Activated CD4-positive, alpha-beta memory T cell treated with anti-CD3 and anti-CD28 coated beads, Interleukin-2, amount 10 ng/mL, durations not matched to agents 7 days and 5 days (primary cell): Measurements from ENCODE around the gene MUC5B. TPM values are rescaled to one million over a fixed set of nuclear protein-coding genes. Genes with fewer than 3 reads are reported as not detected.
"Not testable (repeated sequence)": the region's sequence is repeated elsewhere in the genome, so short reads cannot be mapped to it uniquely, and the experiment has no call there.

ENCODE experiments used
- CTCF ChIA-PET: fragments of 350-600 bp; sonication (Branson Sonifier 250); formaldehyde crosslinking; loops from one replicate; lab custom pipeline; 2021; ENCODE audit warnings: antibody characterized with exemption, inconsistent platforms; lab: Charles Lee
- POLR2A ChIA-PET: fragments of 350-600 bp; sonication (Branson Sonifier 250); formaldehyde crosslinking; loops from one replicate; lab custom pipeline; 2021; ENCODE audit warnings: antibody characterized with exemption; lab: Charles Lee
- DNase-seq: peaks from one replicate; pipeline ENCODE4 v3.0.0-alpha.2; 2020
- H3K27ac Mint-ChIP-seq: one replicate; pipeline ENCODE4 v1.8.0; 2021; ENCODE audit warnings: mild to moderate bottlenecking, mixed read lengths
- H3K27me3 Mint-ChIP-seq: one replicate; pipeline ENCODE4 v1.8.0; 2021; ENCODE audit warnings: mixed read lengths
- H3K36me3 Mint-ChIP-seq: one replicate; pipeline ENCODE4 v1.8.0; 2021; ENCODE audit warnings: low read depth, mixed read lengths
- H3K4me1 Mint-ChIP-seq: one replicate; pipeline ENCODE4 v1.8.0; 2021; ENCODE audit warnings: mixed read lengths
- H3K4me3 Mint-ChIP-seq: one replicate; pipeline ENCODE4 v1.8.0; 2021; ENCODE audit warnings: mild to moderate bottlenecking, mixed read lengths
- H3K9me3 Mint-ChIP-seq: one replicate; pipeline ENCODE4 v1.8.0; 2021; ENCODE audit warnings: mixed read lengths
- total RNA-seq, 2 experiments: library from RNA; stranded (reverse); gene quantifications; one replicate each; pipeline ENCODE4 v1.2.3, GENCODE V29; 2021

MUC5B gene
- total RNA-seq, 2 experiments from 2014 or later, result not detected

GRCh38 chr11:1260620-1261019 lies 37.8 kb downstream of the MUC5B start:
- H3K4me1 Mint-ChIP-seq, result peaks cover 15% of the 10 kb centered on the region
- ChIA-PET CTCF (no interaction called here), POLR2A (no interaction called here)
- no peak for DNase-seq
- H3K27ac Mint-ChIP-seq, result no peak overlapping the region
- peaks cover 10% of the 10 kb centered on the region for H3K9me3 Mint-ChIP-seq
- H3K36me3 Mint-ChIP-seq, result peaks cover 5% of the 10 kb centered on the region
- no peak overlapping the region for H3K4me3 Mint-ChIP-seq
- H3K27me3 Mint-ChIP-seq, result no peaks in the 10 kb centered on the region

DNA sequence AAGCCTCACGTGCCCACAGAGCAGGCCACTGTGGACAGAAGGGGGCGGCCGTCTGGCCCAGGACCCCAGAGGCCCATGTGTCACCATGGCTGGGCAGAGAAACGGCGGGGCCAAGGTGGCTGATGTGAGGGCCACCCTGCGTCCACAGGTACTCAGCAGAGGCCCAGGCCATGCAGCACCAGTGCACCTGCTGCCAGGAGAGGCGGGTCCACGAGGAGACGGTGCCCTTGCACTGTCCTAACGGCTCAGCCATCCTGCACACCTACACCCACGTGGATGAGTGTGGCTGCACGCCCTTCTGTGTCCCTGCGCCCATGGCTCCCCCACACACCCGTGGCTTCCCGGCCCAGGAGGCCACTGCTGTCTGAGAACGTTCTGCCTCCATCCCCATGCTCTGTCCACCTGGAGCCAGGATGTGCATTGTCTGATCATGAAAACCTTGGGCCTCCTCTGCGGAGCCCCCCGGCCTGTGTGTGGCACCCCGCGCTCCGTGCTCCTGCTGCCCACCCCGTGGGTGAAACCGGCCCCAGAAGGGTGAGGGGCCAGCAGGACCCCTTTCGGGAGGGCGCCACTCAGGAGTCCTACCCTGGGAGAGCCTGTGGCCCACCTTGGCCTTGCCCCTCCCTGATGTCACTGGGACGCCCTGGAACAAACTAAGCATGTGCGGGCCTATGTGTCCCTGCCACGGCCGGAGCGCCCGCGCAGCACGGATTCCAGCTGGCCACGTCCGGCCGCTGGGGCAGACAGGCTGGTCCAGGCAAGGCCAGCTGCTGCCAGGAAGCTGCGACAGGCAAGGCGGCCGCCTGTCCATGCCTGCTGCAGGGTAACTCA lies 38.6 kb downstream of the MUC5B start:
- Mint-ChIP-seq H3K4me1 (peaks cover 15% of the 10 kb centered on the region), H3K27ac (no peak overlapping the region)

GRCh38 chr11:1262172-1263006 lies 39.5 kb downstream of the MUC5B start:
- CTCF ChIA-PET, result interaction anchor here (1.3 kb wide), 1 partner anchor 312 kb away, joined by 5 read pairs; no protein-coding TSS in a partner anchor
- DNase-seq, result peak; percentile 88
- H3K9me3 Mint-ChIP-seq, result peaks cover 15% of the 10 kb centered on the region
- no peaks in the 10 kb centered on the region for H3K27me3 Mint-ChIP-seq
- POLR2A ChIA-PET, result interaction anchor here (0.6 to 1.9 kb wide), 3 partner anchors 48 to 129 kb away, joined by 3 to 16 read pairs (median 5); partner anchors contain the start of gene TOLLIP
- H3K4me1 Mint-ChIP-seq, result peaks cover 15% of the 10 kb centered on the region
- H3K4me3 Mint-ChIP-seq, result peak overlapping the region; percentile 72
- peak overlapping the region; percentile 77 for H3K27ac Mint-ChIP-seq
- peaks cover 5% of the 10 kb centered on the region for H3K36me3 Mint-ChIP-seq

More for the DNA sequence above, 38.6 kb downstream of the MUC5B start:
- H3K9me3 Mint-ChIP-seq, result peaks cover 11% of the 10 kb centered on the region
- CTCF ChIA-PET, result no interaction called here
- H3K4me3 Mint-ChIP-seq, result no peak overlapping the region
- POLR2A ChIA-PET, result interaction anchor here (1.9 kb wide), 1 partner anchor 49 kb away, joined by 16 read pairs; the partner anchor contains the start of gene TOLLIP
- H3K36me3 Mint-ChIP-seq, result peaks cover 5% of the 10 kb centered on the region
- no peaks in the 10 kb centered on the region for H3K27me3 Mint-ChIP-seq
- DNase-seq, result no peak

DNA sequence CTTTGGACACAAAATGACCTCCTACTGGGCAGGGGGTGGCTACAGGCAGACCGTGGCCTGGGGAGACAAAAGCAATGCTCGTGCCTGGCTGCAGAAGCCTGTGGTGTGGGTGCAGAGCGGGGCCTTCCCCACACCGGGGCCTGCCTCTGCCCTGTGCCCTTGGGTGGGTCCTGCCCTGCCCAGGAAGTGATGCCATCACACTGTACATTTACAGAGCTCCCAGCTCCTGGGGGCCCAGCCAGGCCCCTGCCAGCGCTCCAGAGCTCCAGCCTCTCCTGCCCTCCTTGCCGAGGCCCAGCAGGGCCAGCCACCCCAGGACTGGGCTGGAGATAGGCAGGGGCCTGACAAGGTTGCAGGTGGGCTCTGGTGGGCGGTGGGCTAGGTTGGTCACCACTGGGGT lies 40.1 kb downstream of the MUC5B start:
- peaks cover 15% of the 10 kb centered on the region for H3K9me3 Mint-ChIP-seq
- H3K27me3 Mint-ChIP-seq, result no peaks in the 10 kb centered on the region
- ChIA-PET POLR2A (interaction anchor here (1.2 to 1.9 kb wide), 2 partner anchors 47 to 72 kb away, joined by 5 to 16 read pairs; partner anchors contain the start of gene TOLLIP), CTCF (interaction anchor here (1.3 kb wide), 1 partner anchor 312 kb away, joined by 5 read pairs; no protein-coding TSS in a partner anchor)
- peak overlapping the region; percentile 77 for H3K27ac Mint-ChIP-seq
- DNase-seq, result peak; percentile 29
- H3K36me3 Mint-ChIP-seq, result peaks cover 5% of the 10 kb centered on the region
- H3K4me1 Mint-ChIP-seq, result peaks cover 15% of the 10 kb centered on the region
- H3K4me3 Mint-ChIP-seq, result peak overlapping the region; percentile 72

GRCh38 chr11:1264444-1264843 lies 41.6 kb downstream of the MUC5B start:
- peak; percentile 39 for DNase-seq
- POLR2A ChIA-PET, result not testable (repeated sequence)

DNA sequence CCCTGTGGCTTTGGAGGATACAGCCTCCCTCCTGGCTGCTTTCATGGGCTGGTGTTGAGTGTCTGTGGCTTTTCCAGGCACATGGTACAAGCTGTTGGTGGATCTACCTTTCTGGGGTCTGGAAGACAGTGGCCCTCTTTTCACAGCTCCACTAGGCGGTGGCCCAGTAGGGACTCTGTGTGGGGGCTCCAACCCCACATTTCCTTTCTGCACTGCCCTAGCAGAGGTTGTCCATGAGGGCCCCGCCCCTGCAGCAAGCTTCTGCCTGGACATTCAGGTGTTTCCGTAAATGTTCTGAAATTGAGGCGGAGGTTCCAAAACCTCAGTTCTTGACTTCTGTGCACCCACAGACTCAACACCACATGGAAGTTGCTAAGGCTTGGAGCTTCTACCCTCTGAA lies 42.6 kb downstream of the MUC5B start:
- H3K4me3 Mint-ChIP-seq, CTCF ChIA-PET, H3K36me3 Mint-ChIP-seq, H3K27ac Mint-ChIP-seq, H3K27me3 Mint-ChIP-seq, DNase-seq, POLR2A ChIA-PET: not testable (repeated sequence)
- H3K9me3 Mint-ChIP-seq, result peaks cover 15% of the 10 kb centered on the region
- H3K4me1 Mint-ChIP-seq, result peaks cover 15% of the 10 kb centered on the region

More at GRCh38 chr11:1264444-1264843, 41.6 kb downstream of the MUC5B start:
- H3K27me3 Mint-ChIP-seq, H3K27ac Mint-ChIP-seq, H3K36me3 Mint-ChIP-seq, CTCF ChIA-PET, H3K4me3 Mint-ChIP-seq: not testable (repeated sequence)
- Mint-ChIP-seq H3K9me3 (peaks cover 15% of the 10 kb centered on the region), H3K4me1 (peaks cover 15% of the 10 kb centered on the region)

DNA sequence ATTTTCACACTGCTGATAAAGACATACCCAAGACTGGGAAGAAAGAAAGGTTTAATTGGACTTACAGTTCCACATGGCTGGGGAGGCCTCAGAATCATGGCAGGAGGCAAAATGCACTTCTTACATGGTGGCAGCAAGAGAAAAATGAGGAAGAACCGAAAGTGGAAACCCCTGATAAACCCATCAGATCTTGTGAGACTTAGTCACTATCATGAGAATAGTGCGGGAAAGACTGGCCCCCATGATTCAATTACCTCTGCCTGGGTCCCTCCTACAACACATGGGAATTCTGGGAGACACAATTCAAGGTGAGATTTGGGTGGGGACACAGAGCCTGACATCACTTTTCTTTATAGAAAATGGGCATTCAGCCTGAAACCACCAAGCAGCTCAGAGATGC lies 44.1 kb downstream of the MUC5B start:
- CTCF ChIA-PET, H3K27me3 Mint-ChIP-seq: not testable (repeated sequence)

GRCh38 chr11:1267441-1268100 lies 44.7 kb downstream of the MUC5B start:
- POLR2A ChIA-PET, result no interaction called here
- CTCF ChIA-PET, result no interaction called here
- Mint-ChIP-seq H3K4me3 (no peak overlapping the region), H3K9me3 (peaks cover 15% of the 10 kb centered on the region), H3K27ac (no peak overlapping the region), H3K27me3 (no peaks in the 10 kb centered on the region), H3K36me3 (peaks cover 5% of the 10 kb centered on the region), H3K4me1 (peaks cover 11% of the 10 kb centered on the region)
- no peak for DNase-seq

More for the DNA sequence above, 44.1 kb downstream of the MUC5B start:
- Mint-ChIP-seq H3K9me3 (peaks cover 15% of the 10 kb centered on the region), H3K4me1 (peaks cover 14% of the 10 kb centered on the region)
- POLR2A ChIA-PET, H3K4me3 Mint-ChIP-seq, DNase-seq, H3K36me3 Mint-ChIP-seq, H3K27ac Mint-ChIP-seq: not testable (repeated sequence)

DNA sequence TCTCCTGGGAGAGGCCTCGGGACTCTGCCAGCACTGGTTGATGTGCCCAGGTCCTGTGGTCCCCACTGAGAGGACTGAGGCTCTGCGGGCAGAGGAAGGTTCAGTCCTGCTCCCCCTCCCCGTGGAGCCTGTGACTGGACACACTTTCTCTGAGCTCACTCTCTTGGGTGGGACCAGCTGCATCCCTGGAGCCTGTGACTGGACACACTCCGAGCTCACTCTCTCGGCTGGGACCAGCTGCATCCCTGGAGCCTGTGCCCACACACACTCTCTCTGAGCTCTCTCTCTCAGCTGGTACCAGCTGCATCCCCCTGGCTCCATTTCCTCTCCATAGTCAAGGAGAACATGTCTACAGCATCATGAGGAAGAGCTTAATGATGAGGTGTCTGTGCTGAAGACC lies 47.1 kb downstream of the MUC5B start:
- peaks cover 10% of the 10 kb centered on the region for H3K9me3 Mint-ChIP-seq
- H3K27me3 Mint-ChIP-seq, result no peaks in the 10 kb centered on the region
- CTCF ChIA-PET, result no interaction called here
- no peak overlapping the region for H3K27ac Mint-ChIP-seq
- no peak for DNase-seq
- POLR2A ChIA-PET, result interaction anchor here (0.9 kb wide), 1 partner anchor 39 kb away, joined by 3 read pairs; the partner anchor contains the start of gene TOLLIP
- H3K4me3 Mint-ChIP-seq, result no peak overlapping the region
- H3K4me1 Mint-ChIP-seq, result peaks cover under 1% of the 10 kb centered on the region
- no peaks in the 10 kb centered on the region for H3K36me3 Mint-ChIP-seq

DNA sequence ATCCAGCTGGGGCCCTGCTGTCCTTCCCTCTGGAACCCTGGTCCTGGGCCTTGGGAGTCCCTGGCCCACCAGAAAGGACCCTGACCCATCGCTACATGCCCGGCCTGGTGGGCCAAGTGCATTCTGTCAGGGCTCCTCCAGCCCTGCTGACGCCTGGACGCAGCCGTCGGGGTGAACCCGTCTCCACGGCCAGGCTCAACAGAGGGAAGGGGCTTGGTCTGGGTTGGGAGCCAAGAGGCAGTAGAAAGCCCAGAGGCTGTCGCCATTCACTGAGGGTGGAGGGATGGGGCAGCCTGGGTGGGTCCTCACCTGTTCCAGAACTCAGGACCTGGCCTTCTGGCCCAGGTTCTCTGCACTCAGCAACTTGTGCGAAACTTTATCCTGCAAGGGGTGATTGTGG lies 47.6 kb downstream of the MUC5B start:
- POLR2A ChIA-PET, result no interaction called here
- CTCF ChIA-PET, result no interaction called here
- peaks cover 5% of the 10 kb centered on the region for H3K9me3 Mint-ChIP-seq
- no peaks in the 10 kb centered on the region for H3K4me1 Mint-ChIP-seq
- no peak overlapping the region for H3K4me3 Mint-ChIP-seq
- H3K27ac Mint-ChIP-seq, result no peak overlapping the region
- no peaks in the 10 kb centered on the region for H3K27me3 Mint-ChIP-seq
- no peaks in the 10 kb centered on the region for H3K36me3 Mint-ChIP-seq
- no peak for DNase-seq

GRCh38 chr11:1271002-1271401 lies 48.1 kb downstream of the MUC5B start:
- ChIA-PET POLR2A (no interaction called here), CTCF (no interaction called here)
- H3K9me3 Mint-ChIP-seq, result peaks cover 5% of the 10 kb centered on the region
- H3K27me3 Mint-ChIP-seq, result no peaks in the 10 kb centered on the region
- DNase-seq, result no peak
- H3K36me3 Mint-ChIP-seq, result no peaks in the 10 kb centered on the region
- no peaks in the 10 kb centered on the region for H3K4me1 Mint-ChIP-seq
- no peak overlapping the region for H3K27ac Mint-ChIP-seq
- H3K4me3 Mint-ChIP-seq, result no peak overlapping the region

DNA sequence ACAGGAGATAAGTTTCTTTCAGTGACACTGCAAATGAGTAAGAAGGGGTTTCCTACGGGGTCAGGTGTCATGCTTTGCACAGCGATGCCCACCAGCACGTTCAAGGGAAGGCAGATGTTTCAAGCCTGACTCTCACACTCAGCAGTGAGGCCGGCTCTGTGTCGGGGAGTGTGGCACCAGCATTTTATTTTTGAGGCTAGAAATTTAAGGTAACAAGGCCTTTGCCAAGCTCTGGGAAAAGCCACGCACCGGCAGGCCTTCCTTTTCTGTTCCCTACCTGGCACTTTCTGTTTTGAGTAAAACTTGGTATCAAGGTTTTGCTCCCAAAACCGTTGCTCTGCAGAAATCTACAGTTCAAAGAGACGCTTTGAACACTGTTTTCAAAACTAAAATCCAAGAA lies 48.5 kb downstream of the MUC5B start:
- Mint-ChIP-seq H3K27ac (no peak overlapping the region), H3K36me3 (no peaks in the 10 kb centered on the region), H3K9me3 (peaks cover 5% of the 10 kb centered on the region), H3K4me1 (no peaks in the 10 kb centered on the region), H3K4me3 (no peak overlapping the region), H3K27me3 (no peaks in the 10 kb centered on the region)
- ChIA-PET POLR2A (no interaction called here), CTCF (no interaction called here)
- DNase-seq, result no peak
